Stimulated activated CD4-positive, alpha-beta T cell treated with anti-CD3 and anti-CD28 coated beads, Interleukin-15, amount 100 ng/mL, for 48 hours (primary cell): Measurements from ENCODE around the gene PSMG4.

Experiments used
- DNase-seq, 2 donors: peaks; one replicate each; pipeline ENCODE4 v3.0.0-alpha.2; 2020; ENCODE audit warnings: low read depth in 2 of 2

Gene PSMG4

DNA sequence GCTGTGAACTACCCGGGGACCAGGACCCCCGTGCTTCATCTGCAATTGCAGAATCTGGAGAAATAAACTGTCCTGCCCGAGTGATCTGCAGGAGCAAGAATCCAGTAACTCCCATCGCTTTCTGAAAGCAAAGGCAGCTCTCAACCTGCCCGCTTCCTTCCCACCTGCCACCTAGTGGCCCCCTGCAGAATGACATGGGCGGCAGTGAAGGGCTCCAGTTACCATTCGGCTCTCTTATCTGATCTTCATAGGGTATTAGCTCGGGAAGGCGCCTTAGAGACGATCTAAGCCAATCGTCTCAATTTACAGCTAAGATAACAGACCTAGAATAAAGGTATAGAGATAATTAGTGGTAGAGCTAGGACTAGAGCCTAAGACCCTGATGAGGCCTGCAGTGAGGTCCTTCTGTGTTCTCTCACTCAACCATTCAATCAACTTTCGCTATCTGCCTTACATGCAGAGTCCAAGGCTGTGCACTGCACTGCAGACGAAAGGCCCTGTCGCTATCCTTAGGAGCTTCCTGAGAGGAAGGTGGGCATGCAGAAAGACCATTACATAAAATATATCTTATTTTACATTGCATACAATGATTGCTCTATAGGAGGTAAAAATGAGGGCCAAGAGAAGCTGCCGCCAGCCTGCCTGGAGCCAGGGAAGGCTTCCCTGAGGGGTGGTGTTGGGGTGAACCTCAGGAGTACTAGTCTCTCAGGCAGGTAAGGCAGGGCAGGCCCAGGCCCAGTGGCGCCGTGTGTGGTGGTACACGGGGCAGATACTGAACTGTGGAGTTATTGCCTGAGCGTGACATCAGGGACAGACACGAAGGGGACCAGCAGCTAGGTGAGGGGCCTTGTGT, 7.1 kb upstream of the PSMG4 start:
- peak; percentile 60 to 78 for DNase-seq

DNA sequence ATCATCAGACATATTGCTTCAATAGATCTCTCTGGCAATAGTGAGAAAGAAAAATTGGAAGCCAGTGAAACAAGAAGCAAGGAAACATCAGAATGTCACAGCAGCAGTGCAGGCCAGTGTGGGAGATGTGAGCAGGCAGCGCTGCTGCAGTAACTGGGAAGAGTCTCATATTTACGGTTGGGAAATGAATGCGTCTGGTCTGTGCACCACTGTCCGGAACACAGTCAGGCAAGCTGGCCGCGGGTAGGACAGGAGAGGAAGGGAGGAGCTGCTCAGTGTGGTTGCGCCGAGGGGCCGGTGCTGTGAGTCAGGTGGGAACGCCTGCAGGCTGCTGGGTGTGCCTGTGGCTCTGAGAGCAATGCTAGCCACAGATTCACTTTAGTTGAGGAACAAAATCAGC, 6.4 kb upstream of the PSMG4 start:
- no peak for DNase-seq

DNA sequence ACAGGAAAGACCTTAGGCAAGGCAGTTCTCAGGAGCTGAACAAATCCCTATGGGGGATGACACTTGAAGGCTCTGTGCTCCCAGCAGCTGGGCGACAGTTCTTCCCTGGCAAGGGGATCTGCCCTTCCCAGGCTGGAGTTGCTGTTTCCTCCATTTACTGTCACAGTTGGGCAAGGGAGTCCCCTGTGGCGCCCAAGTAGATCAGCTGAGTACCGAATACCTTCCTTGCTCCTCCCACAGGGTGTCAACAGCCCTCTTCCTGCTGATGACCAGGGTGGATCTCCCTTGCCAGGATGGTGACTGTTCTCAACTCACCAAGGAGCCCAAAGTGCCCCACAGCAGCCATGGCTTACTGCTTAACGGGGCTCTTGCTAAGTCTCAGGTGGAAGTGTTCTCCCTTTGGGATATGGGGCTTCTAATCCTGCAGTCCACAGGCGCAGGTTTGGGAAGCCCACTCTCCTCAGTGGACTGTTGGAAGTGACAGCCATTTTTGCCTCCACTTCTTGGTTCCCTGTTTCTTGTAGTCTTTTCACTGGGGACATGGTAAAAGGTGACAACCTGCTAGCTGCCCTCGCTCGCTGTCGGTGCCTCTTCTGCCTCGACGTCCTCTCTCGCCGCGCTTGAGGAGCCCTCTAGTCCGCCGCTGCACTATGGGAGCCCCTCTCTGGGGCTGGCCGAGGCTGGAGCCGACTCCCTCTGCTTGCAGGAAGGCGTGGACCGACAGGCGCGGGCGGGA, 5.7 kb upstream of the PSMG4 start:
- DNase-seq: no peak

DNA sequence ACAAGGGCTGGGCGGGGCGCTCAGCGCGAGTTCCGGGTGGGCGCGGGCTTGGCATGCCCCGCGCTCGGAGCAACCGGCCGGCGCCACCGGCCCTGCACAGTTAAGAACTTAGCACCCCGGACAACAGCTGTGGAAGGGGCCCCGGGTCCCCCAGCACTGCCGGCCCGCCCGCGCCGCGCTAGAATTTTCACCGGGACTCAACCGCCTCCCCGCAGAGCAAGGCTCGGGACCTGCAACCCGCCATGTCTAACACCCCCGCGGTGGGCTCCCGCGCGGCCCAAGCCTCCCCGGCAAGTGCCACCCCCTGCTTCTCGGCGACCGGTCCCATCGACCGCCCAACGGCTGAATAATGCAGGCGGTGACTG, 5.2 kb upstream of the PSMG4 start:
- no peak for DNase-seq

DNA sequence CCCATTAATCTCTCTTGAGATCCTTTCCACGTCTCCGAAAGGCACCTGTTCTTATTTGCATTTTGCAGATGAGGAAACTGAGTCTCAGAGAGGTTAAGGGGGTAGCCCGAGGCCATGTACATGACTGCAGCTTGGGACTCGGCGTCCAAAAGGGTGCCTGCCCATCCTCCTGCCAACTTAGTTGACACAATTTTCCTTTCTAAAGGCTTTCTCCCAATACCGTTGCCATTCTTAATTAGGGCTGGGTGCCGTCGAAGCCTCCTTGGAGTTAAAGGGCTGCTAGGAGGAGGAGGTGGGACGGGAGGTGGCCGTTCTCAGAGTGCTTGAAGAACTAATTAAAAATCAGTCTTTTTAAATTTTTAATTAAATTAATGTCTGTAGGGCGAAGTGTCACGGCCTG, 546 bp upstream of the PSMG4 start:
- no peak for DNase-seq

DNA sequence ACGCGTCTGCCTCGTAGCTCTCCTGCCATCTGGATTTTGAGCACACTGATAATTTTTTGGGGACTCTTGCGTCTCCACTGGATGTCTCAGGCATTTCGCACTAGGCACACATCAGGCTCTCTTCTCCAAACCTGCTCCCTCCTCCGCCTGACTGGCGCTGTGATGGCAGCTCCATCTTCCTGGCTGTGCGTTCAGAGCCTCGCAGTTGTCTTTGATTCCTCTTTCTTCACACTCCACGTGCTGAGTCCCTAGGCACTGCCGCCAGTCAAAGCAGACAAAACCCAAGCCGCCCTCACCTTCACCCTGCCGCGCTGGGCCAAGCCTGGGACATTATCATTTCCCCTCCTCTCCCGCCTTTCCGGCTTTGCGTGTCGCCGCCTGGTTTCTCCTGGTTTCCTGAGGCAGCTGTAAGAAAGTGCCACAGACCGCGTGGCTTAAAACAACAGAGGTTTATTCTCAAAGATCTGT, 778 bp downstream of the PSMG4 start:
- DNase-seq: peak in 1 of 2 donors; percentile 11

DNA sequence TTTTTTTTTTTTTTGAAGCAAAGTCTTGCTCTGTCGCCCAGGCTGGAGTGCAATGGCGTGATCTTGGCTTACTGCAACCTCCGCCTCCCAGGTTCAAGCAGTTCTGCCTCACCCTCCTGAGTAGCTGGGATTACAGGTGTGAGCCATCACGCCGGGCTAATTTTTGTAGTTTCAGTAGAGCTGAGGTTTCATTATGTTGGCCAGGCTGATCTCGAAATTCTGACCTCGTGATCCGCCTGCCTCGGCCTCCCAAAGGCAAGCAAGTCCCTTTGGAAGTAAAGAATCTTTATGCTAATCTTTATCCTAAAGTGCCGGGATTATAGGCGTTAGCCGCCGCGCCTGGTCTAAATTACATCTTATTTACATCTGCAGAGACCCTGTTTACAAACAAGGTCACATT, 1.5 kb downstream of the PSMG4 start:
- no peak for DNase-seq

DNA sequence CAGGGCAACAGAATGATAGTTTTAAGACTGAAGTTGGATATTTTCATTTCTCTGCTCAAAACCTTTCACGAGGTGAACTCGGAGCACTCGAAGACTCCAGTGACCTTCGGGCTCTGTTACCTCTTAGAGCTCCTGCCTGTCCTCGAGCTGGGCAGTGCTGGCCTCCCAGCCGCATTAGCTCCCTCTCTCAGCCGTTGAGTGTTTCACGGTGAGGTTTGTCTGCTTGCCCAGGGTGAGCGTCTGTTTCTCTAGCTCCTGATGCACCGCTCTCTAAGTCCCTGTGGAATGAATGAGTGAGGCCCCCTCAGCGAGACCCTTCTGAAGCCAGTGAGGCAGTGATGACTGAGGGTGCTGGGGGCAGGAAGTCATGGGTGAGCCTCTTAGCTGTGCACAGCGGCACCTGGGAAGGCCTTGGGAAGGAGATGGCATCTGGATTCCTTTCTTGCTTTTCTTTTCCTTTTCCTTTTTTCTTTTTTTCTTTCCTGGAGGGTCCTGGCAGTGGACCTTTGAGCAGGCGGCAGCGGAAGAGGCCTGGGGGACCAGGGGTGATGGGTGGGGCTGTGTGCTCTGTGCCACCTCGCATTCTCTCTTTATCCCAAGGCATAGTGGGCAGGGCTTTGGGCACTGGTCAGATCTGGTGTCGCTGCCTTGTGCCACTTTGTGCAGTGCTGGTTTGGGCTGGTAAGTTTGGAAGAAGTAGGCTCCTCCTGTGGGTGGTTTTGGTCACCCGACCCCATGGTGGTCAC, 2.2 kb downstream of the PSMG4 start:
- DNase-seq: no peak

DNA sequence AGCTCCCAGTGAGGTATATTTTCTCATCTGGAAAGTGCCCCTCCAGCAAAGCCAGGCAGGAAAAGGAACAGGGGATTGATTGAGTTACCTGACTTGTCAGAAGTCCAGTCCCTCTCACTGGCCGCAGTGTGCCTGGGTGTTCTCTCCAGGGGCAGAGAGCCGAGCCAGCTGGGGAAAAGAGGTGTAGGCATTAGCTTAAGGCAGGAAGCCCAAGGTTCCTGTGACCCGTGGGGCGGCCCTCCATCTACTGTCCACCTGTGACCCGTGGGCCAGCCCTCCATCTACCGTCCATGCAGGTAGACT, 2.7 kb downstream of the PSMG4 start:
- DNase-seq: no peak

DNA sequence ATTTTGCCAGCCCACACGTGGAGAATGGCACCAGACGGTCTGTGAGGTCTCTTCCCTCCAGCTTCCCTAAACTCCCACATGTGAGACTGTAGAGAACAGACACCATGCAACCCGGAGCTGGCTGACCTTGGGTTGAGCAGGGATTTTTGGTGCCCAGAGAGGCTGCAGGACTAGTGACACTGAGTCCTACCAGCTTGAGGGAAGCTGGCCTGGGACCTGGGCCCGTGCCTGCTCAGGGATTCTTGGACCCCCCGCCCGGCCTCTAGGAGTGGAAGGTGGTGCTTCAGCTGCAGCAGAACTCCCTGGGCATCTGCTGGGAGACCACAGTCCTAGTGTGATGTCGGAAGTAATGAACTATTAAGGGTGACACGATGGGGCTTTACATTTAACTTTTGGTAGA, 3.2 kb downstream of the PSMG4 start:
- no peak for DNase-seq

DNA sequence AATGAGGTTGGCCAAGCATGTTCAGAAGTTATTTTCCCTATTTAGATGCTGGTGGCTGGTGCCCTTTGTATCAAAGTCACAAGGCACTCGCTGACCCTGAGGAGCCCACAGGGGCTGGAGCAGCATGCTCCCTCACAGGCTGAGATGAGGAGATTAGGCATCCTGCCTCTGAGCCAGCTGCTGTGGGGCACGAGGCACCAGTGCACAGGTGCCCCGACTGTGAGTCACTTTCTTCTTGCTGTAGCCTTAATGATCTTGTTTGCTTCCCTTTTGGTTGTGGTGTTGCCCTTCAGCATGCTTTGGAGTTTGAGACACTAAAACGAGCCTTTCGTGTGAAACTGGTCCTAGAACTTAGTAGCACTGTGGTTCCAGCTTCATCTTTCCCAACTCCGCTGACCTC, 4.3 kb downstream of the PSMG4 start:
- DNase-seq: no peak

DNA sequence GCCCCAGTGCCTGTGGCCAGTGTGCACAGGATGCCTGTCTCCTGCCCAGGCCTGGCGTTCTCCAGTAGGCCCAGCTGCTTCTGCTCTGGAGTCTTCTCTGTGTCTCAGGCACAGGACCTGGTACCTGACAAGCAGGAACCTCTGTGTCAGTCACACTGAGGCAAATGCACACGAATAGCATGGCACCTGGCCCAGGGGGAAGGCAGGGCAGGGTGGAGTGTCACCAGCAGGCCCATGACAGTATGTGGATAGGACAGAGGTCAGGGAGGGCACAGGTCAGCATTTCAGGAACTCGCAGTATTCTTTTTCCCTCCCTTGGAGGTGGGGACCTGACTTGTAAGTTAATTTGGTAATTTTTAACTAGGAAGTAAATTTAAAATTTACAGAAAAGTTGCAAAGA, 5.6 kb downstream of the PSMG4 start:
- DNase-seq: no peak

DNA sequence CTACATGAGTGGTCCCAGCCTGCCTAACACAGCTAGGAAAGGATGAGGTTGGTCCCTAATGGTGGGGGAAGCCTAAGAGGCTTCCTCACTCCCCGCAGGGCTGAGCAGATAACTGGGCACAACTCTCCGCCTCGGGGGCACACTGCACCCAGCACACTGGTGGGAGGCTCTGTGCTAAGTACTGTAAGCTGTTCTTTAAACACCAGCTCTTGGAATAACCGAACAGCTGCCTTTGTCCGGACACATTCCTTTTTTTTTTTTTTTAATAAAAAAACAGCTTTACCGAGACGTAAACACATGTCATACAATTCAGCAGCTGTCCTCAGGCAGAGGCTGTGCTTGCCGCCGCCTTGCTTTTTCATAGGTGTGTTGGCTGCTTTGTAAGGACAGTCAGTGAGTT, 6.9 kb downstream of the PSMG4 start:
- DNase-seq: no peak

DNA sequence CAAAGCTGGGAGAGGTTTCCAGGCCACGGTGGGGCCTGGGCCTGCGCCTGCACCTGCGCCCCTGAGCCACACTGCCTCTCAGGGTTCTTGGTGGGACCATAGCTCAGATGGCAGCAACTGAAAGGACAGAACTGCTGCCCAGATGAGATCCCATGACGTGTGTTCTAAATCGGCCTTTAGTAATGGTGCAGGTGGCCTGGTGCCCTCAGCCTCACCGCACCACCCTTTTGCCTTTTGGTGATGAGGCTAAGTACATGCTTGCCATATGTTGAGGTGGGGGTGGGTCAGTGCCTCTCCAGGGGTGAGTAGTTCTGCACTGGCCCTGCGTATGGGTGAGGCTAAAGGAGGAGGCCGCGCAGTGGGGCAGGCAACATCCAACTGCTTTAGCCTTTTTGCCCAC, 7.4 kb downstream of the PSMG4 start:
- DNase-seq: no peak

DNA sequence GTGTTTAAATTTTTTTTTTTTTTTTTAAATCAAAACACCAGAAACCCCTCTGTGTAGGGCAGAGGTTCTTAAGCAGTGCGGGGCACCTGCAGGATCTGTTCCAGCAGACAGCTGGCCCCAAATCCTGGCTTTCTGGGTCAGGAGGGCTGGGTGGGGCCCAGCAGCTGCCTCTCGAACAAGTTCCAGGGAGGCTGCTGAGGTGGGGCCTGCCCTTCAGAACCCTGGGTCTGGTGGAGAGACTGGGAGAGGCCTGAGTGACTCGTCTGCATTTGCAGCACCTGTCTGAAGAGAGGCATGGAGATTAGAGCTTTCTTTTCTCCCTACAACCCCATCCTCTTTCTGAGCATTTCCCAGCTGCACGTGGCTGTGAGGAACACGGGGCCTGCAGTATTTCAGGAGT, 8.4 kb downstream of the PSMG4 start:
- DNase-seq: no peak

DNA sequence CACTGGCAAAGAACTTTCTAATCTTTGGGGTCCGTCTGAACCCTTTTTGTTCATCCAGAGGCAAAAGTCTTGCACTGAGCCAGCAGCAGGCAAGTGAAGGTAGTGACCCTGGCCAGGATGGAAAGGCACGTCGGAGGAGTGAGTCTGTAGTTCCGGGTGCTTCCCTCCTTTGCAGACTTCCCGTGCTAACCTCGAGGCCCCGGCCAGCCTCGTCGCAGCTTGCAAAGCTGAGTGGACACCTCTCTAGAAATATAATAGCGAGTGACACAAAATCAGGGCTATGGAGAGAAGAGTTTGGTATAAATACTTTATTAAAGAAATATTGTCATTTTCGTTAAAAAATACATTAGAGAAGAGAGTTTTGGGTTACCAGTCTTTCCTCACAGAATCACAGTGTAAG, 9.9 kb downstream of the PSMG4 start:
- no peak for DNase-seq

DNA sequence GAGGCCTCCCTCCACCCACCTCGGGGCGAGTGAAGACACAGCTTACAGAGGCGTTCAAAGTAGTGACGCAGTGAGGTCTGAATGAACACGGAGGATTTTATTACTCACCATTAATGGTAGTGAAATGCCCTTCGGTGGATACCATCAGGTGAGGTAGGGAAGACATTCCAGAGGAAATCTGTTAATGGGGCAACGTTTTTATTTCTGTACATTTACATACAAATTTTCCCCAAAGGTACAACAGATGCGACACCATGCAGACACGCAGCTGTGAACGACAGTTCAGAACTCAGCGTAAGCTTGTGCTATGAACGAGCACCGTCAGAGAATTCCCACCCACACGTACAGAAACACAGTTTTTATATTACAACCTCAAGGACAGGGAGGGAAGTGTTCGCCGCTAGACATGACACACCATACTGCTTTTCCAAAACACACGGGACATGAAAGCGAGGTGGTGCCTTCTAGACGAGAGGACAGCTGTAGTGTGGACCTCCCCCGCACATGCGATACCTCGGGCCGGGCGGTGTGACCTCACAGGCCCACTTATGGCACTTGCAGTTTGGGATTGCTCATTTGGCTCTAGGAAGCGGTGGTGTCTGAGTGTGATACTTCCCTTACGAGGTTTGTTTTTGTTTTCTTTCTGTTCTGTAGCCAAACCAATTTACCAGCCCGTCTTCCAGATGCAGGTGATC, 10.7 kb downstream of the PSMG4 start:
- no peak for DNase-seq

DNA sequence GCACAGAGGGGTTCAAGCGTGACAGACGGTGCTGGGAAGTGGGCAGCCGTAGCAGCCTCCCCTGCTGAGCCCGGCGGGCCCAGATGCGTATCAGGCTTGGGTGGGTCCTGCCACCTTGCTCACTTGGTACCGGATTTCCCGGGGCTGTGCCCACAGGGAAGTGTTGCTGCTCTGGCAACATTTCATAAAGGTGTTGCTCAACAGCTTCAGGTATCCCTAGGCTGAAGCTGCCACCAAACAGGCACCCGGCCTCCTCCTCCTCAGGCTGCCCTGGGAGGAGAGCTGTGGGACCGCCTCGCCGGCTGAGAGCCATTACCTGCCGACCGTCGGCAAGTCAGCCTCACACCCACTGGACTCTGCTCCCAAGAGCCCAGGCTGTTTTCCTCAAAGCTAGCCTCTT, 11.5 kb downstream of the PSMG4 start:
- no peak for DNase-seq

DNA sequence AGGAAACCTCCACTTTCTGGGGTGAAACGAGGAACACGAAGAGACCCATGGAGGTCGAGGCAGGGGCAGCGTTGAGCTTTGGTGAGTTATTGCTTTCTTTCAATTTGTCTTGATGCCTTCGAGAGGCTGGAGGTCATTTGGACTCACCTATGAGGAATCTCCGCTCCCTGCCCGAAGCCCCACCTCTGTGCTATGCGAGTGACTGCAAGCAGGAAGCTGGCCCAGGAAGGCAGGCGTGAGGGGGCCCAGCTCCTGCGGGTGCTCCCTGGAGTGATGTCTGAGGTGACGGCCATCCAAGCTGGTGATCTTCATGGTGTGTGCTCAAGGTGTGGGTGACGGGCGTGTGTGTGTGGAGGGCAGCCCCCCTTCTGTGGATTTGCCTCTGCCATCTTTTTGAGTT, 13.0 kb downstream of the PSMG4 start:
- no peak for DNase-seq

DNA sequence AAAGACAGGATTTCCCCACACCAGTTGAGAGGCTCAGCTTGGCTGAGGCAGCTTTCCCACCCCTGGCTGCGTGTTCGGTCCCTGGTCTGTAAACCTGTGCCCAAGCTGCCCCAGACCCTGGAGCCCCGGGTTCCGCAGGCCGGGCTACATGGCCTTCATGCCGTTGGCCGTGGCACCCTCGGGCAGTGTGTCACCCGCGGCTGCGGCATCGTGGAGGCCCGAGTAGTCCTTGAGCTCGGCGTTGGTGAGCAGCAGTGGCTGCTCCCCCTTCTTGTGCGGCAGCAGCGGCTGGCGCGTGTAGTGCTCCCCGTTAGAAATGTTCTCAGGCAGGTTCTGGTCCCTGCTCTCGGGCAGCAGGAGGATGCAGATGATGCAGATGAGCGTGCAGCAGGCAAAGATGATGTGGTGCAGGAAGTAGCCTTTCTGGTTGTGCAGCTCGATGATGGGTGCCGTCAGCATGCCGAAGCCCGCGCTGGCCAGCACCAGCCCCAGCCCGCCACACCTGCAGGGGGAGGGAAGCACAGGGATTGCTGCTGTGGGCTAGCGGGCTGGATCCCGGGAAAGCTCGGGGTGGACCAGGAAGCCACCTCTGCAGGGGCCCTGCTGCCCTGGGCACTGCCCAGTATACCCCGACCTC, 14.3 kb downstream of the PSMG4 start:
- DNase-seq: no peak

DNA sequence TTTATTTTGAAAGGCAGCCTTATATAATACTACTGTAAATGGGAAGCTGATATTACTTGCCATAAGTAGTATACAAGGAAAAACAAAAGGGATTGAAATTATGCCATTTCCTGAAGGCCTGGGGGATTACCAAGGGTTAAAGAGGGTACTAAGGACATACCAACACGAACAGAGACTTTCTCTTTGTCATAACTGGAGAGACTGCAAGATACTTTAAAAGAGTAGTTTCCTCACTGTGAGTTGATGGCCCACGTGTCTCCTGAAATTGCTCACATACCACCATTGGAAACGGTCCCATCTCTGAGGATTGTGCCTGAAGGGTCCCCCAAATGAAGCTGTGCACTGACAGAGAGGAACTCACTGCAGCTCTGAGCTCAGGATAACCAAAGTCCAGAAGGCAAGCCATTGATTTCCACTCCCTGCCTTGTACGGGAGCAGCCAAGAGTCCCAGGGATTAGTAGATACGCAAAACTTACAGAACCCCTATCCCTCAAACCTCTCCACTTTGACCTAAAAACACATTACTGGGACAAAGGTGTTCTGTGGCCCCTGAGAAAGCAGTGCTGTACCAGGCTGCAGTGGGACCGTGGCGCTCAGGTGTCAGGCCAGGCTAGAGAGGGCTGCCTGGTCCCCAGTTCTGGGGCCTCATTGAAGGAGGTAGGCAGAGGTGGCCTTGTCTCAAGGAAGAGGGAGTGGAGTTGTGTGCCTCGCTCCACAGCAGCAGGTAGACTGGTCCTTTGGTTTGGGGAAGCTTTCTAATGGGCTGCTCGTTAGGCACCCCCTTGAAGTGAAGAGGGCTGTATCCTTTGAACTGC, 15.2 kb downstream of the PSMG4 start:
- no peak for DNase-seq
